ENCODE measurements around the gene MAPKBP1. TPM values are rescaled to one million over a fixed set of nuclear protein-coding genes. Genes with fewer than 3 reads are reported as not detected.

Gene MAPKBP1
- polyA plus RNA-seq, 3 donors = 0.76 to 8.6 (median 1.1) TPM

- H3K27me3 ChIP-seq (ENCODE audit: control insufficient read depth in 2 of 2, insufficient read depth in 2 of 2, low read length in 2 of 2) = no peaks in the 10 kb centered on the region
- H3K9ac ChIP-seq (ENCODE audit: insufficient read depth, low read length, poor library complexity, severe bottlenecking) = no peak overlapping the region
- Mint-ChIP-seq H3K4me1 (peaks cover 5% of the 10 kb centered on the region), H3K27ac (peak overlapping the region in 1 of 7 donors; percentile 14), H3K36me3 (peaks cover 54 to 64% of the 10 kb centered on the region in 2 donors), H3K9me3 (no peaks in the 10 kb centered on the region), H3K4me3 (no peak overlapping the region), H3K27me3 (ENCODE audit: low read depth in 3 of 3) (peaks cover 0 to 1% (median 0%) of the 10 kb centered on the region in 3 donors)
- H3K4me2 ChIP-seq (replicated peaks; ENCODE audit: extremely low read depth, low read length, poor library complexity, severe bottlenecking) = no peak overlapping the region
- no peak for DNase-seq
- peaks cover 32% of the 10 kb centered on the region for H4K20me1 ChIP-seq (ENCODE audit: insufficient read depth, low read length)
- no peak overlapping the region for H2AFZ ChIP-seq (ENCODE audit: insufficient read depth, low read depth, low read length, poor library complexity, severe bottlenecking)
- intact Hi-C loops (cut with micrococcal nuclease) = no loop called here
- no peaks in the 10 kb centered on the region for H3K9me3 ChIP-seq (replicated peaks in 1 of 2; ENCODE audit: control insufficient read depth in 1 of 2, insufficient read depth in 1 of 2, low read length in 2 of 2)
- H3K4me1 ChIP-seq (ENCODE audit: control insufficient read depth in 1 of 2, insufficient read depth in 2 of 2, low read length in 2 of 2) = no peaks in the 10 kb centered on the region
- H3K27ac ChIP-seq (ENCODE audit: low read depth in 1 of 2, low read length in 2 of 2) = no peak overlapping the region
- no peak overlapping the region for H3K4me3 ChIP-seq (replicated peaks in 1 of 3; ENCODE audit: low read depth in 2 of 3, low read length in 3 of 3)
- WGBS (ENCODE audit: insufficient coverage) = 93% methylated on average over 19 of the region's 23 CpGs
- no peak for TF ChIP-seq CTCF (IDR thresholded peaks at IDR 0.05)
- peaks cover 50 to 65% of the 10 kb centered on the region in 2 donors for H3K36me3 ChIP-seq (replicated peaks in 1 of 2; ENCODE audit: control insufficient read depth in 1 of 2, insufficient read depth in 2 of 2, low read length in 2 of 2)
- no peaks in the 10 kb centered on the region for H3K79me2 ChIP-seq (ENCODE audit: insufficient read depth, low read length)
Observed at GRCh38 chr15:41836713-41837454, 62.6 kb downstream of the MAPKBP1 start.

- Mint-ChIP-seq H3K4me3 (no peak within 1 kb of the TSS), H3K4me1 (no peaks in the 10 kb centered on the region), H3K9me3 (no peaks in the 10 kb centered on the region), H3K36me3 (peaks cover 55 to 67% of the 10 kb centered on the region in 2 donors), H3K27ac (peak within 1 kb of the TSS in 3 of 7 donors; percentile 21 to 31 (median 30)), H3K27me3 (ENCODE audit: low read depth in 3 of 3) (peaks cover 0 to 2% (median 1%) of the 10 kb centered on the region in 3 donors)
- no peak within 1 kb of the TSS for H3K4me3 ChIP-seq (replicated peaks in 1 of 3; ENCODE audit: low read depth in 2 of 3, low read length in 3 of 3)
- H3K79me2 ChIP-seq (ENCODE audit: insufficient read depth, low read length) = no peaks in the 10 kb centered on the region
- H3K27ac ChIP-seq (ENCODE audit: low read depth in 1 of 2, low read length in 2 of 2) = no peak within 1 kb of the TSS
- no peaks in the 10 kb centered on the region for H3K9me3 ChIP-seq (replicated peaks in 1 of 2; ENCODE audit: control insufficient read depth in 1 of 2, insufficient read depth in 1 of 2, low read length in 2 of 2)
- no peak for DNase-seq
- H3K27me3 ChIP-seq (ENCODE audit: control insufficient read depth in 2 of 2, insufficient read depth in 2 of 2, low read length in 2 of 2) = no peaks in the 10 kb centered on the region
- peaks cover 42 to 66% of the 10 kb centered on the region in 2 donors for H3K36me3 ChIP-seq (replicated peaks in 1 of 2; ENCODE audit: control insufficient read depth in 1 of 2, insufficient read depth in 2 of 2, low read length in 2 of 2)
- H3K4me1 ChIP-seq (ENCODE audit: control insufficient read depth in 1 of 2, insufficient read depth in 2 of 2, low read length in 2 of 2) = no peaks in the 10 kb centered on the region
- WGBS (ENCODE audit: insufficient coverage) = 85% methylated on average over 5 of the region's 6 CpGs
- intact Hi-C loops (cut with micrococcal nuclease) = no loop called here
- no peak within 1 kb of the TSS for H3K4me2 ChIP-seq (replicated peaks; ENCODE audit: extremely low read depth, low read length, poor library complexity, severe bottlenecking)
- TF ChIP-seq CTCF (IDR thresholded peaks at IDR 0.05) = no peak
- peaks cover 22% of the 10 kb centered on the region for H4K20me1 ChIP-seq (ENCODE audit: insufficient read depth, low read length)
- no peak within 1 kb of the TSS for H2AFZ ChIP-seq (ENCODE audit: insufficient read depth, low read depth, low read length, poor library complexity, severe bottlenecking)
- H3K9ac ChIP-seq (ENCODE audit: insufficient read depth, low read length, poor library complexity, severe bottlenecking) = no peak within 1 kb of the TSS
Observed at GRCh38 chr15:41838400-41838897, 64.2 kb downstream of the MAPKBP1 start, which contains the start of gene PLA2G4B. Gene PLA2G4B (plus strand): TSS chr15:41838847. CDS start chr15:41838914, 67 bp downstream.

Measured in CD14-positive monocyte (primary cell).